K562 (cell line): ENCODE results near the gene FABP3. TPM values are rescaled to one million over a fixed set of nuclear protein-coding genes. Genes with fewer than 3 reads are reported as not detected.

ENCODE experiments used
- ZNF407 ChIP-seq: fragments of 450-650 bp; IDR thresholded peaks from 2 replicates; pipeline ENCODE4 v1.6.1; 2016; ENCODE audit warnings: low read depth
- polyA plus RNA-seq, 8 experiments: library from polyadenylated mRNA; depleted of rRNA in 4 of 8; stranded (reverse) in 5 of 8; unstranded in 3 of 8; fragments of >200 nt; fragmentation: Nextera tagmentation in 2 of 8; fragmentation: Illumina TruSeq in 1 of 8; extraction: Ambion mirVana in 2 of 8; extraction: Trizol in 1 of 8; gene quantifications; 2 replicates each; pipeline versions ENCODE4 v1.2.1 to v1.2.3, GENCODE V29; 2011 to 2014; ENCODE audit warnings: inconsistent platforms in 1 of 8, missing spikeins in 1 of 8
- total RNA-seq, 7 experiments: library from RNA; depleted of rRNA in 6 of 7; stranded (reverse); fragments of >200 nt in 6 of 7; fragmentation: Illumina TruSeq in 2 of 7; extraction: Trizol in 2 of 7; gene quantifications; 2 replicates each; pipeline versions ENCODE4 v1.2.1 to v1.2.3, GENCODE V29; 2011 to 2021; ENCODE audit warnings: low replicate concordance in 1 of 7

Gene FABP3
- total and polyA plus RNA-seq, 9 of the 15 experiments (the other 6 are each of a cell fraction or from before 2014, with no cell fraction given) = 0.22 TPM; not detected in 8

- no peak for TF ChIP-seq ZNF407
Observed at GRCh38 chr1:31366796-31367195, 6.1 kb downstream of the FABP3 start (continued).
